ENCODE results near the gene IDS.

DNA sequence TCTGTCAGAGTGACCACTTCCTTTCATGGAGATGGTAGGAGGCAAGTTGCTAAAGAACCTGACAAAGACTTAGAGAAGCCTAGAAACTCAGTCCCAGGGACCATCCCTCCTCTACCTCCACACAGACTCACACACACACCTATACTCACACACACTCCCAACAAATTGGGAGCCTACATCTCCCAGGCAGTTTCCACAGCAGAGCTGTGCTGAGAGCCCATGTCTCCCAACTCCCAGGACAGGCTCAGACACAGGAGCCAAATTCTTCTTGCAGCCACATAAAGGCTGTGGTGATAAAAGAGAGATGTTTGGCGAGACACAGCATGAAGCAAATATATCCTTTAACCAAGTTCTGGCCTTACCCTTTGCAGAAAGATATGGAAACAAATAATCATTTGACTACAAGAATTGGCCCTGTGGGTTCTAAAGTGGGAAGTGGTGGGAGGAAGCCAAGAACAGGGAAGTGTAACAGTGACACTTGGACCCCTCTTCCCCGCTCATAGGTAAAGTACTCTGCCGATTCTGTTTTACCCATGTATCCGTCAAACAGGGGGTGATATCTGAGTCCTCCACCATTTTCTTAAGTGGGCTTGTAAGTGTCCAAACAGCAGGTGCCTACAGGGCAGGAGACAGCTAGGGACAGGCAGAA is 11.0 kb upstream of the IDS start:
- TF ChIP-seq, protein P1, sequence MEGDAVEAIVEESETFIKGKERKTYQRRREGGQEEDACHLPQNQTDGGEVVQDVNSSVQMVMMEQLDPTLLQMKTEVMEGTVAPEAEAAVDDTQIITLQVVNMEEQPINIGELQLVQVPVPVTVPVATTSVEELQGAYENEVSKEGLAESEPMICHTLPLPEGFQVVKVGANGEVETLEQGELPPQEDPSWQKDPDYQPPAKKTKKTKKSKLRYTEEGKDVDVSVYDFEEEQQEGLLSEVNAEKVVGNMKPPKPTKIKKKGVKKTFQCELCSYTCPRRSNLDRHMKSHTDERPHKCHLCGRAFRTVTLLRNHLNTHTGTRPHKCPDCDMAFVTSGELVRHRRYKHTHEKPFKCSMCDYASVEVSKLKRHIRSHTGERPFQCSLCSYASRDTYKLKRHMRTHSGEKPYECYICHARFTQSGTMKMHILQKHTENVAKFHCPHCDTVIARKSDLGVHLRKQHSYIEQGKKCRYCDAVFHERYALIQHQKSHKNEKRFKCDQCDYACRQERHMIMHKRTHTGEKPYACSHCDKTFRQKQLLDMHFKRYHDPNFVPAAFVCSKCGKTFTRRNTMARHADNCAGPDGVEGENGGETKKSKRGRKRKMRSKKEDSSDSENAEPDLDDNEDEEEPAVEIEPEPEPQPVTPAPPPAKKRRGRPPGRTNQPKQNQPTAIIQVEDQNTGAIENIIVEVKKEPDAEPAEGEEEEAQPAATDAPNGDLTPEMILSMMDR (conservative IDR thresholded peaks at IDR 0.05; ENCODE audit: low read length), result no peak
- TF ChIP-seq EZH2phosphoT487 (IDR thresholded peaks at IDR 0.05; ENCODE audit: borderline replicate concordance, low read depth, low read length), result no peak

Measured in OCI-LY7 (cell line).